Panc1 (cell line): ENCODE results near the gene ZNF701. TPM values are rescaled to one million over a fixed set of nuclear protein-coding genes. Genes with fewer than 3 reads are reported as not detected.
"Not testable (repeated sequence)": the region's sequence is repeated elsewhere in the genome, so short reads cannot be mapped to it uniquely, and the experiment has no call there.

ENCODE experiments used
- ATAC-seq: fragments of 200-7000 bp; cut with Tn5 transposase; 2 replicates; pipeline ENCODE4 v1.9.1; 2020; ENCODE audit warnings: mild to moderate bottlenecking, moderate library complexity
- BruUV-seq: library from RNA; stranded (reverse); fragments of 400-500 nt; replicated peaks from 2 replicates; lab custom pipeline; 2021; lab: Mats Ljungman, UMichigan
- CTCF ChIA-PET: fragments of 300-600 bp; sonication (Branson Sonifier 250); formaldehyde crosslinking; loops from one replicate; lab custom pipeline; 2022; ENCODE audit warnings: antibody characterized with exemption; lab: Charles Lee
- POLR2A ChIA-PET: fragments of 300-600 bp; sonication (Branson Sonifier 250); formaldehyde crosslinking; loops from one replicate; lab custom pipeline; 2022; ENCODE audit warnings: antibody characterized with exemption; lab: Charles Lee
- DNase-seq: peaks from one replicate; pipeline ENCODE4 v3.0.0-alpha.2; 2010; ENCODE audit warnings: low read depth, low spot score
- H3K27ac ChIP-seq: 2 replicates; pipeline ENCODE4 v1.5.1; 2011; ENCODE audit warnings: mild to moderate bottlenecking, low read length, inconsistent platforms
- H3K27me3 ChIP-seq: fragments of 200-500 bp; sonication (Bioruptor generic); 2 replicates; pipeline ENCODE4 v1.6.0; 2014; ENCODE audit warnings: low read length, inconsistent platforms; ENCODE audit not compliant: control insufficient read depth, insufficient read depth
- H3K36me3 ChIP-seq: fragments of 200-500 bp; sonication (Bioruptor generic); 2 replicates; pipeline ENCODE4 v1.5.1; 2014; ENCODE audit warnings: inconsistent platforms, mild to moderate bottlenecking, low read length, moderate library complexity; ENCODE audit not compliant: control insufficient read depth, insufficient read depth
- H3K4me1 ChIP-seq: 2 replicates; pipeline ENCODE4 v1.5.1; 2011; ENCODE audit warnings: inconsistent platforms, mild to moderate bottlenecking, low read length, moderate library complexity; ENCODE audit not compliant: control insufficient read depth, insufficient read depth
- H3K4me3 ChIP-seq, 2 experiments: 2 replicates each; pipeline ENCODE4 v1.5.1; 2011 to 2012; ENCODE audit warnings: low read depth in 2 of 2, low read length in 2 of 2, mild to moderate bottlenecking in 2 of 2, inconsistent platforms in 1 of 2, moderate library complexity in 1 of 2
- H3K9me3 ChIP-seq: fragments of 200-500 bp; sonication (Bioruptor generic); 2 replicates; pipeline ENCODE4 v1.5.1; 2014; ENCODE audit warnings: low read depth, mild to moderate bottlenecking, inconsistent platforms, low read length, moderate library complexity; ENCODE audit not compliant: control insufficient read depth, insufficient read depth
- POLR2AphosphoS5 ChIP-seq: IDR thresholded peaks from 2 replicates; pipeline ENCODE4 v1.6.1; 2012; ENCODE audit warnings: mild to moderate bottlenecking, low read depth, low read length, moderate library complexity
- REST ChIP-seq, 2 experiments: IDR thresholded peaks; 2 replicates each; pipeline ENCODE4 v1.6.1; 2011 to 2012; ENCODE audit warnings: low read depth in 2 of 2, control low read depth in 1 of 2, low read length in 1 of 2, mild to moderate bottlenecking in 1 of 2, moderate library complexity in 1 of 2; ENCODE audit not compliant: insufficient read depth in 1 of 2
- SIN3A ChIP-seq: IDR thresholded peaks from 2 replicates; pipeline ENCODE4 v1.6.1; 2012; ENCODE audit warnings: low read depth, mild to moderate bottlenecking, low read length, moderate library complexity, borderline replicate concordance; ENCODE audit not compliant: insufficient read depth
- TCF7L2 ChIP-seq: IDR thresholded peaks from 2 replicates; pipeline ENCODE4 v1.6.1; 2011; ENCODE audit warnings: mild to moderate bottlenecking, low read depth, low read length, inconsistent platforms
- in situ Hi-C: cut with HindIII; loops from 2 replicates; pipeline ENCODE4 v1.10.0; 2016; ENCODE audit warnings: low sequenced_read_pairs, low pct_unique_long_range_greater_than_20kb
- intact Hi-C: fragments of 100-400 bp; cut with micrococcal nuclease; formaldehyde crosslinking; loops from one replicate; pipeline ENCODE4 v1.10.0; 2022; ENCODE audit not compliant: unreplicated experiment
- total RNA-seq: library from RNA; stranded (reverse); gene quantifications from one replicate; pipeline ENCODE4 v1.2.1, GENCODE V29; 2021; ENCODE audit not compliant: unreplicated experiment
- TF ChIP-seq, protein P1 (sequence below): fragments of 450-650 bp; IDR thresholded peaks from 2 replicates; pipeline ENCODE4 v1.5.1; 2017; ENCODE audit warnings: mild to moderate bottlenecking

Gene ZNF701
- total RNA-seq, 1 experiment from 2014 or later, result 16.4 TPM

- Histone ChIP-seq H3K27me3 (no peaks in the 10 kb centered on the region), H3K36me3 (no peaks in the 10 kb centered on the region), H3K4me3 (no peak overlapping the region), H3K9me3 (no peaks in the 10 kb centered on the region), H3K4me1 (no peaks in the 10 kb centered on the region), H3K27ac (no peak overlapping the region)
- intact Hi-C loops, result no loop called here
- TF ChIP-seq POLR2AphosphoS5, result no peak
- no peak for TF ChIP-seq TCF7L2
- no peak for TF ChIP-seq SIN3A
- TF ChIP-seq, protein P1, sequence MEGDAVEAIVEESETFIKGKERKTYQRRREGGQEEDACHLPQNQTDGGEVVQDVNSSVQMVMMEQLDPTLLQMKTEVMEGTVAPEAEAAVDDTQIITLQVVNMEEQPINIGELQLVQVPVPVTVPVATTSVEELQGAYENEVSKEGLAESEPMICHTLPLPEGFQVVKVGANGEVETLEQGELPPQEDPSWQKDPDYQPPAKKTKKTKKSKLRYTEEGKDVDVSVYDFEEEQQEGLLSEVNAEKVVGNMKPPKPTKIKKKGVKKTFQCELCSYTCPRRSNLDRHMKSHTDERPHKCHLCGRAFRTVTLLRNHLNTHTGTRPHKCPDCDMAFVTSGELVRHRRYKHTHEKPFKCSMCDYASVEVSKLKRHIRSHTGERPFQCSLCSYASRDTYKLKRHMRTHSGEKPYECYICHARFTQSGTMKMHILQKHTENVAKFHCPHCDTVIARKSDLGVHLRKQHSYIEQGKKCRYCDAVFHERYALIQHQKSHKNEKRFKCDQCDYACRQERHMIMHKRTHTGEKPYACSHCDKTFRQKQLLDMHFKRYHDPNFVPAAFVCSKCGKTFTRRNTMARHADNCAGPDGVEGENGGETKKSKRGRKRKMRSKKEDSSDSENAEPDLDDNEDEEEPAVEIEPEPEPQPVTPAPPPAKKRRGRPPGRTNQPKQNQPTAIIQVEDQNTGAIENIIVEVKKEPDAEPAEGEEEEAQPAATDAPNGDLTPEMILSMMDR, result no peak
- TF ChIP-seq REST (IDR thresholded peaks at IDR 0.05; ENCODE audit: insufficient read depth in 1 of 2, low read depth in 2 of 2, low read length in 1 of 2), result no peak
- POLR2A ChIA-PET, result no interaction called here
- ATAC-seq (no peak), DNase-seq (no peak)
- CTCF ChIA-PET, result no interaction called here
- in situ Hi-C loops, result no loop called here
- BruUV-seq, result no TSS peak
Measured at GRCh38 chr19:52626915-52627314, 56.8 kb downstream of the ZNF701 start.

GRCh38 chr19:52627441-52627840 lies 57.4 kb downstream of the ZNF701 start:
- H3K4me3 ChIP-seq, in situ Hi-C loops, ATAC-seq, H3K27me3 ChIP-seq, H3K36me3 ChIP-seq, H3K9me3 ChIP-seq, DNase-seq, H3K4me1 ChIP-seq, H3K27ac ChIP-seq, POLR2A ChIA-PET, CTCF ChIA-PET, BruUV-seq, intact Hi-C loops: not testable (repeated sequence)

DNA sequence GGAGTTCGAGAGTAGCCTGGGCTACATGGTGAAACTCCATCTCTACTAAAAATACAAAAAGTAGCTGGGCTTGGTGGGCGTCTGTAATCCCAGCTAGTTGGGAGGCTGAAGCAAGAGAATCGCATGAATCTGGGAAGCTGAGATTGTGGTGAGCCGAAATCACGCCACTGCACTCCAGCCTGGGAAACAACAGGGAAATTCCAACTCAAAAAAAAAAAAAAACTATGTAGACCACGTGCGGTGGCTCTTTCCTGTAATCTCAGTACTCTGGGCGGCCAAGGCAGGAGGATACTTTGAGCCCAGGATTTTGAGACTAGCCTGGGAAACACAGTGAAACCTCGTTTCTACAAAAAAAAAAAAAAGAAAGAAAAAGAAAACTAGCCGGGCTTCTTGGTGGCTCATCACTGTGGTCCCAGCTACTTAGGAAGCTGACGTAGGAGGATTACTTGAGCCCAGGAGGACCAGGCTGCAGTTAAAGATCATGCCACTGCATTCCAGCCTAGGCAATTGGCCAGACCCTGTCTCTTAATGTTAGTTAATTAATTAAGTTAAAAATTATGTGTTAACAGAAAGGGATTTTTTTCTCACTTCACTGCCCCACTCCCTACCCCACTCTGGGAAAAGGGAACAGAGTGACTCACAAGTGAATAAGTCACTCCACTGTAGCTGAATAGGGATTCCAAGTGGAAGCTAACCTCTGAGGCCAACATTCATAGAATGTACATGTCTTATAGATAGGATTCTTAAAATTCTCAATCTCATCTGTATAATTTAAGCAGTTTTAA lies 65.9 kb downstream of the ZNF701 start:
- TF ChIP-seq SIN3A (no peak), POLR2AphosphoS5 (no peak), REST (IDR thresholded peaks at IDR 0.05; ENCODE audit: insufficient read depth in 1 of 2, low read depth in 2 of 2, low read length in 1 of 2) (no peak), TCF7L2 (no peak)
- TF ChIP-seq, protein P1, result no peak
- intact Hi-C loops, result no loop called here
- DNase-seq (no peak), ATAC-seq (no peak)
- no TSS peak for BruUV-seq
- Histone ChIP-seq H3K4me1 (no peaks in the 10 kb centered on the region), H3K4me3 (no peak overlapping the region), H3K27me3 (no peaks in the 10 kb centered on the region), H3K9me3 (no peaks in the 10 kb centered on the region), H3K36me3 (no peaks in the 10 kb centered on the region), H3K27ac (no peak overlapping the region)
- CTCF ChIA-PET, result no interaction called here
- POLR2A ChIA-PET, result no interaction called here
- in situ Hi-C loops, result no loop called here
